RKO (cell line): ENCODE data around the gene DNASE1L3.

Source experiments
- DNase-seq: peaks from one replicate; pipeline ENCODE4 v3.0.0-alpha.2; 2016; ENCODE audit warnings: low spot score

The DNASE1L3 gene

GRCh38 chr3:58200121-58200709 is 10.6 kb downstream of the DNASE1L3 start:
- no peak for DNase-seq

- DNase-seq, result no peak
Observed at GRCh38 chr3:58198804-58199203, 12.0 kb downstream of the DNASE1L3 start.

GRCh38 chr3:58198362-58198761 is 12.4 kb downstream of the DNASE1L3 start:
- no peak for DNase-seq

GRCh38 chr3:58197588-58197987 is 13.2 kb downstream of the DNASE1L3 start:
- DNase-seq, result no peak

- no peak for DNase-seq
Observed at GRCh38 chr3:58193682-58194407, 16.9 kb downstream of the DNASE1L3 start.

GRCh38 chr3:58192069-58192468 is 18.7 kb downstream of the DNASE1L3 start:
- no peak for DNase-seq

- no peak for DNase-seq
Observed at GRCh38 chr3:58191361-58191991, 19.3 kb downstream of the DNASE1L3 start.

GRCh38 chr3:58190882-58191281 is 19.9 kb downstream of the DNASE1L3 start:
- no peak for DNase-seq

GRCh38 chr3:58190291-58190690 is 20.5 kb downstream of the DNASE1L3 start:
- no peak for DNase-seq

- no peak for DNase-seq
Observed at GRCh38 chr3:58189691-58190090, 21.1 kb downstream of the DNASE1L3 start.

- DNase-seq, result no peak
Observed at GRCh38 chr3:58188921-58189451, 21.8 kb downstream of the DNASE1L3 start.

- peak; percentile 18 for DNase-seq
Observed at GRCh38 chr3:58188173-58188564, 22.6 kb downstream of the DNASE1L3 start.

- no peak for DNase-seq
Observed at GRCh38 chr3:58184982-58185360, 25.8 kb downstream of the DNASE1L3 start.

- no peak for DNase-seq
Observed at GRCh38 chr3:58184309-58184981, 26.3 kb downstream of the DNASE1L3 start.

- DNase-seq, result no peak
Observed at GRCh38 chr3:58183891-58184290, 26.9 kb downstream of the DNASE1L3 start.

- no peak for DNase-seq
Observed at GRCh38 chr3:58183221-58183620, 27.6 kb downstream of the DNASE1L3 start.

GRCh38 chr3:58180940-58181587 is 29.7 kb downstream of the DNASE1L3 start:
- DNase-seq, result no peak

GRCh38 chr3:58180099-58180880 is 30.5 kb downstream of the DNASE1L3 start:
- DNase-seq, result no peak

- no peak for DNase-seq
Observed at GRCh38 chr3:58179235-58180098, 31.3 kb downstream of the DNASE1L3 start.

- DNase-seq, result no peak
Observed at GRCh38 chr3:58178528-58179234, 32.1 kb downstream of the DNASE1L3 start.
